Peyer's patch (tissue), 4 donors: ENCODE measurements around the gene NPAS2. TPM values are rescaled to one million over a fixed set of nuclear protein-coding genes. Genes with fewer than 3 reads are reported as not detected.

Source experiments
- DNase-seq, 3 donors: peaks; one replicate each; pipeline ENCODE4 v3.0.0-alpha.2; 2017 to 2019
- H3K27ac ChIP-seq, 4 donors: fragments of 200-600 bp; sonication (generic); one replicate each; pipeline ENCODE4 v1.5.1; 2016 to 2019
- H3K27me3 ChIP-seq, 2 donors: fragments of 200-600 bp; sonication (generic); one replicate each; pipeline ENCODE4 v1.5.1; 2019
- H3K36me3 ChIP-seq, 3 donors: fragments of 200-600 bp; sonication (generic); one replicate each; pipeline ENCODE4 v1.5.1; 2016 to 2019
- H3K4me1 ChIP-seq, 4 donors: fragments of 200-600 bp; sonication (generic); one replicate each; pipeline ENCODE4 v1.5.1; 2016 to 2019
- H3K4me3 ChIP-seq, 4 donors: fragments of 200-600 bp; sonication (generic); 1 replicate in 3 of 4; 2 replicates in 1 of 4; pipeline ENCODE4 v1.5.1; 2016 to 2019; ENCODE audit warnings: mild to moderate bottlenecking in 1 of 4
- H3K9me3 ChIP-seq, 4 donors: fragments of 200-600 bp; sonication (generic); one replicate each; pipeline ENCODE4 v1.5.1; 2016 to 2019; ENCODE audit warnings: mild to moderate bottlenecking in 1 of 4
- POLR2A ChIP-seq, 2 donors: fragments of 450-650 bp; IDR thresholded peaks; one replicate each; pipeline ENCODE4 v1.5.1; 2017; ENCODE audit warnings: antibody characterized with exemption in 2 of 2, mild to moderate bottlenecking in 2 of 2, moderate library complexity in 2 of 2
- total RNA-seq, 4 donors: library from RNA; depleted of rRNA; stranded (reverse); fragments of >200 nt; gene quantifications; one replicate each; pipeline ENCODE4 v1.1.0, GENCODE V29; 2016
- TF ChIP-seq, protein P1 (sequence below), 6 experiments: fragments of 450-650 bp in 4 of 6; fragments of 200-600 bp in 2 of 6; sonication (generic) in 1 of 6; IDR thresholded peaks; one replicate each; pipeline ENCODE4 v1.5.1; 2017 to 2019; ENCODE audit warnings: antibody characterized with exemption in 6 of 6, mild to moderate bottlenecking in 3 of 6, moderate library complexity in 1 of 6

Gene NPAS2
- total RNA-seq, 4 donors from 2014 or later = 29.7 to 99.5 (median 95.5) TPM

DNA sequence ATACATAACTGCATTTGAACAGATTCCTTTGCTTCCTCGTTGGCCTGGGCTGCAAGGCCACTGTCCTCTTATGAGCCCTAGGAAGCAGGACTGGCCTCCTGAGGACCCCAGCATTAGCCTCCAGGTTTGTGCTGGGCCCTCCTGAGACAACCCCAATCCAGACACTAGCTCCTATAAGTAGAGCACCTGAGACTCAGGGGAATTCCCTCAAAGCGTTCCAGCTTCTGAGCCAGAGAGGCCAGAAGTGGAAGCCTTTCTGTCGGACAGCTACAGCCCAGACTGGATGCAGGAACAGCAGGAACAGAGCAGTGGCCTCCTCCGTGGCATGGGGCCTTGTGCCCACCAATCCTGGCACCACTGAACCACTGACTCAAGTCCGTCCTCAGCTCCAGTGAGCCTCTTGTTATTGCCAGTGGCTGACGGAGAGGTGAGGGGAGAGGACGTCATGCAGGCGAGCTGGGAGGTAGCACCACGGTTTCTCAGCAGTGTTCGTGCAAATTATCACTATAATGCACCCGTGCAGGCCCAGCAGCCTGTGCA, 67.2 kb downstream of the NPAS2 start:
- Histone ChIP-seq H3K27me3 (no peaks in the 10 kb centered on the region), H3K27ac (no peak overlapping the region), H3K4me3 (no peak overlapping the region), H3K9me3 (no peaks in the 10 kb centered on the region), H3K4me1 (peaks cover 0 to 17% (median 0%) of the 10 kb centered on the region in 4 donors), H3K36me3 (no peaks in the 10 kb centered on the region)
- TF ChIP-seq, protein P1, sequence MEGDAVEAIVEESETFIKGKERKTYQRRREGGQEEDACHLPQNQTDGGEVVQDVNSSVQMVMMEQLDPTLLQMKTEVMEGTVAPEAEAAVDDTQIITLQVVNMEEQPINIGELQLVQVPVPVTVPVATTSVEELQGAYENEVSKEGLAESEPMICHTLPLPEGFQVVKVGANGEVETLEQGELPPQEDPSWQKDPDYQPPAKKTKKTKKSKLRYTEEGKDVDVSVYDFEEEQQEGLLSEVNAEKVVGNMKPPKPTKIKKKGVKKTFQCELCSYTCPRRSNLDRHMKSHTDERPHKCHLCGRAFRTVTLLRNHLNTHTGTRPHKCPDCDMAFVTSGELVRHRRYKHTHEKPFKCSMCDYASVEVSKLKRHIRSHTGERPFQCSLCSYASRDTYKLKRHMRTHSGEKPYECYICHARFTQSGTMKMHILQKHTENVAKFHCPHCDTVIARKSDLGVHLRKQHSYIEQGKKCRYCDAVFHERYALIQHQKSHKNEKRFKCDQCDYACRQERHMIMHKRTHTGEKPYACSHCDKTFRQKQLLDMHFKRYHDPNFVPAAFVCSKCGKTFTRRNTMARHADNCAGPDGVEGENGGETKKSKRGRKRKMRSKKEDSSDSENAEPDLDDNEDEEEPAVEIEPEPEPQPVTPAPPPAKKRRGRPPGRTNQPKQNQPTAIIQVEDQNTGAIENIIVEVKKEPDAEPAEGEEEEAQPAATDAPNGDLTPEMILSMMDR (IDR thresholded peaks at IDR 0.05) = no peak
- TF ChIP-seq POLR2A (IDR thresholded peaks at IDR 0.05) = no peak
- DNase-seq = no peak

DNA sequence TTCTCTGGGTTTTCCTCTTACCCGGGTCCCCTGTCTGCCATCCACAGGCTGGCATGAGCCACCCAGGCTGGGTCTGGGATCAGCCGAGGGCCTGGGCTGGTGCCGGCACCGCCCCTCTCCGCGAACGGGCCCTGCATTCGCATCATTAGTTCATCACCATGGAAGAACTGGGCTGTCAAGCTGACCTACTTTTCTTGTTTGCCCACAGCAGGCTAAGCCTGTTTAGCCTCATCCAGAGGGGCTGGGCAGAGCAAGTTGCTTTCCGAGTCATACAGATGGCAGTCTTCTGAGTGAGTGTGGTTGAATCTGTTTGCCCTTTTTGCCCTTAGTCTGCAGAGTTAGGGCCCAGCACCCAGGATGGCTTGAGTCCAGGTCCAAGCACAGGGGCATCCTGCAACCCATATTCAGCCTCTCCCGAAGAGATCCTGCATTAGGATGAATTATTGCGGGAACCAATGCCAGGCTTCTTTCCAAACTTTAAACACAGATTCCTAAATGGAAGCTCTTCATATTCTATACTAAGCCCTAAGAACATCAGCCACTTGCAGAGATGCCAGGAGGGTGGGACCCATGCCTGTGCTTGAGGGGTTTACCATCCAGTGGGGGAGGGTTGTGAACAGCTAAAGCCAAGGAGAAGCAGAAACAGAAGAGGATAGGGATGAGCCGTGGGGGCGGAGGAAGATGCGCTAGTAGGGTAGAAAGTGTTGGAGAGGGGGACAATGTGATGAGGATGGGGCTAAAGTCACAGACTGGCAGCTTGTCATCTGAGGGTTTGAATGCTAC, 68.0 kb downstream of the NPAS2 start:
- TF ChIP-seq, protein P1 (IDR thresholded peaks at IDR 0.05) = no peak
- no peak for TF ChIP-seq POLR2A (IDR thresholded peaks at IDR 0.05)
- H3K9me3 ChIP-seq = no peaks in the 10 kb centered on the region
- no peaks in the 10 kb centered on the region for H3K27me3 ChIP-seq
- no peak overlapping the region for H3K27ac ChIP-seq
- no peak overlapping the region for H3K4me3 ChIP-seq
- peaks cover 0 to 12% (median 0%) of the 10 kb centered on the region in 4 donors for H3K4me1 ChIP-seq
- no peak for DNase-seq
- no peaks in the 10 kb centered on the region for H3K36me3 ChIP-seq

DNA sequence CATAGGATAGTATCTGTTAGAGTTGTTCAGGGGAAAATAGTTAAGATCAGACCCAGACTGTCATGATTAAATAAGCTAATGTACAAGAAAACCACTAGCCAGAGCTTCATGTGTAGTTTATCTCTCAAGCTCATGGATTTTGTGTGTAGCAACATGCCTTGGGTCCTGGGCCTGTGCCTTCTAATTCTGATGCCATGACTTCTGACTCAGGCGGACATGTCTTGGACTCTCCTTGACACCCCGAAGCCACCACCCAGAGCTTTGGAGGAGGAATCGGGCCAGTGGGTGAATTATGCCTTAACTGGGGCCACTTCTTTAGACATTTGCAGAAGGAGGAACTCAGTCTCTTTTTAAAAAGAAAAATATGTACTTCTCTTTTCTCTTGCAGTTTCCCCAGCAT, 68.7 kb downstream of the NPAS2 start:
- Histone ChIP-seq H3K4me1 (peaks cover 0 to 7% (median 0%) of the 10 kb centered on the region in 4 donors), H3K9me3 (no peaks in the 10 kb centered on the region), H3K4me3 (no peak overlapping the region), H3K27ac (no peak overlapping the region), H3K36me3 (no peaks in the 10 kb centered on the region), H3K27me3 (no peaks in the 10 kb centered on the region)
- TF ChIP-seq, protein P1 (IDR thresholded peaks at IDR 0.05) = no peak
- TF ChIP-seq POLR2A (IDR thresholded peaks at IDR 0.05) = no peak
- DNase-seq = no peak

DNA sequence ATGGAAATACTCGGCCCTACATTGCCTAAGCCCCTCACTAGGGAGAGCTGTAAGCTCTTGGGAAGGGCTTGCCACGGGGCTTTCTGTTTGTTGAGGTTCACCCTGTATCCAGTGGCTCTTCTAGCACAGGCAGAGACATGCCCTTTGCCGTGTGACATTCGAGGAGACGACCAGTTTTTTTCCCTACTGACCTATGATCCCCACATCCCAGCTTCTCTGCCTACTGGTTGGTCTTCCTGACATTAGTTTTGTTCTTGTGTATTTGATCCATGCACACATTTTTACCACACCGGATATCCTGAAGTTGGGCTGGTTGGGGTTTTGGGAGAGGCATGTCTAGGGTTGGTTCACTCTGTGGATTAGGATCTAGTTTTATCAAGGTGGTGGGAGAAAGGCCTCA, 69.3 kb downstream of the NPAS2 start:
- no peak overlapping the region for H3K27ac ChIP-seq
- peaks cover 0 to under 1% (median 0%) of the 10 kb centered on the region in 4 donors for H3K4me1 ChIP-seq
- DNase-seq = no peak
- H3K36me3 ChIP-seq = no peaks in the 10 kb centered on the region
- H3K9me3 ChIP-seq = no peaks in the 10 kb centered on the region
- H3K4me3 ChIP-seq = no peak overlapping the region
- TF ChIP-seq POLR2A (IDR thresholded peaks at IDR 0.05) = no peak
- TF ChIP-seq, protein P1 (IDR thresholded peaks at IDR 0.05) = no peak
- no peaks in the 10 kb centered on the region for H3K27me3 ChIP-seq

DNA sequence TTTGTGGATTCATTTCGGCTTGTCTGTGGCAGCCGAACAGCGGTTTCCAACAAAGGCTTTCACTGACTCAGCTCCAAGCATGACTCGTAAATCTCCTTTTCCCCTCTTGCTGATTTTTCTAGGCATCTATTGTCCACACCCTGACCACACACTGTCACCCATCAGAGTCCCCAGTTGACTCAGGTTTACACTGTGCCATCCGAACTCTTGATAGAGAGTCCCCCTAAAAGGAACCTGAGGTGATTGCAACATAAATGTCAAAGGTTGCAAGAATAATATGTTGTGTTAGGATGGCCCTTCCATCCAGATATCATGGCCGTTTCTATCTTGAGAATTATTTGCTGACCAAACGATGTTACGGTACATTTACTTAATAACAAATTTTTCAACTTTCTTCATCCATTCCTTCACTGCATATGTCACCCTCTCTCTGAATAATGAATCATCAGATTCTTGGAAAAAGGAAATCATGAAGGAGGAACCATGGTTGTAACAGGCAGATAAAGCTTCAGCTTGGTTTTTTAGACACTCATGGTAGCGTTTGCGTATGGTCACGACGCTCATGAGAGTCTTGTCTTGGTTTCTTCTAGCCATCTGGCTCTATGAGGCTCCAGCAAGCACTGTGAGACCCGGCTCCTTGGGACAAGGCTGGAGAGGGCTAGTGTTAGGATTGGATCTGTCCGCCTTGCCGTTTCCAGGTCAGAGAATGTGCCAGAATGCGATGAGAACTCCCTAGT, 72.1 kb downstream of the NPAS2 start:
- TF ChIP-seq, protein P1 (IDR thresholded peaks at IDR 0.05) = no peak
- TF ChIP-seq POLR2A (IDR thresholded peaks at IDR 0.05) = no peak
- no peaks in the 10 kb centered on the region for H3K9me3 ChIP-seq
- peaks cover 0 to 7% (median 0%) of the 10 kb centered on the region in 4 donors for H3K4me1 ChIP-seq
- H3K27me3 ChIP-seq = no peaks in the 10 kb centered on the region
- H3K4me3 ChIP-seq = no peak overlapping the region
- no peak for DNase-seq
- H3K27ac ChIP-seq = no peak overlapping the region
- H3K36me3 ChIP-seq = no peaks in the 10 kb centered on the region
